A673 (cell line): ENCODE data around the gene ITK. TPM values are rescaled to one million over a fixed set of nuclear protein-coding genes. Genes with fewer than 3 reads are reported as not detected.

ENCODE experiments used
- BruUV-seq: library from RNA; stranded (reverse); fragments of 400-500 nt; replicated peaks from 2 replicates; lab custom pipeline; 2021; lab: Mats Ljungman, UMichigan
- CTCF ChIA-PET: fragments of 300-600 bp; sonication (Branson Sonifier 250); formaldehyde crosslinking; loops from one replicate; lab custom pipeline; 2022; ENCODE audit warnings: antibody characterized with exemption; lab: Charles Lee
- POLR2A ChIA-PET: fragments of 300-600 bp; sonication (Branson Sonifier 250); formaldehyde crosslinking; loops from one replicate; lab custom pipeline; 2022; ENCODE audit warnings: antibody characterized with exemption; ENCODE audit not compliant: low non-redundant PET; lab: Charles Lee
- DNase-seq: peaks from one replicate; pipeline ENCODE4 v3.0.0-alpha.2; 2015; ENCODE audit warnings: low spot score
- H3K27ac ChIP-seq: fragments of 200-600 bp; sonication (generic); 2 replicates; pipeline ENCODE4 v1.5.1; 2016; ENCODE audit warnings: mixed run types, low read depth, mild to moderate bottlenecking, mixed read lengths, antibody characterized with exemption, low read length; ENCODE audit not compliant: poor library complexity, severe bottlenecking
- H3K27me3 ChIP-seq: fragments of 200-600 bp; sonication (generic); replicated peaks from 2 replicates; pipeline ENCODE4 v1.6.1; 2017; ENCODE audit warnings: mixed run types, low read depth, mild to moderate bottlenecking, mixed read lengths, antibody characterized with exemption, low read length; ENCODE audit not compliant: insufficient read depth, poor library complexity
- H3K36me3 ChIP-seq: fragments of 200-600 bp; sonication (generic); 2 replicates; pipeline ENCODE4 v1.6.1; 2016; ENCODE audit warnings: mixed run types, mild to moderate bottlenecking, mixed read lengths, antibody characterized with exemption, low read length; ENCODE audit not compliant: insufficient read depth, poor library complexity, severe bottlenecking
- H3K4me1 ChIP-seq: fragments of 200-600 bp; sonication (generic); 2 replicates; pipeline ENCODE4 v1.6.1; 2017; ENCODE audit warnings: mixed run types, mild to moderate bottlenecking, mixed read lengths, antibody characterized with exemption, low read length; ENCODE audit not compliant: insufficient read depth, poor library complexity, severe bottlenecking
- H3K4me3 ChIP-seq: fragments of 200-600 bp; sonication (generic); 2 replicates; pipeline ENCODE4 v1.5.1; 2016; ENCODE audit warnings: low read depth, mixed run types, mild to moderate bottlenecking, mixed read lengths, low read length; ENCODE audit not compliant: poor library complexity, severe bottlenecking
- H3K9me3 ChIP-seq: fragments of 200-600 bp; sonication (generic); 2 replicates; pipeline ENCODE4 v1.6.1; 2016; ENCODE audit warnings: mixed run types, low read depth, mild to moderate bottlenecking, mixed read lengths, antibody characterized with exemption, low read length; ENCODE audit not compliant: poor library complexity, severe bottlenecking
- EZH2 ChIP-seq: fragments of 200-600 bp; sonication (generic); IDR thresholded peaks from 2 replicates; pipeline ENCODE4 v1.6.1; 2017; ENCODE audit warnings: borderline replicate concordance, low read depth, mild to moderate bottlenecking, mixed read lengths, antibody characterized with exemption, low read length; ENCODE audit not compliant: poor library complexity, severe bottlenecking
- intact Hi-C: fragments of 100-400 bp; cut with micrococcal nuclease; formaldehyde crosslinking; loops from one replicate; pipeline ENCODE4 v1.10.0; 2022; ENCODE audit not compliant: unreplicated experiment
- total RNA-seq: library from RNA; stranded (reverse); gene quantifications from 2 replicates; pipeline ENCODE4 v1.2.3, GENCODE V29; 2021
- TF ChIP-seq, protein P1 (sequence below): fragments of 300-800, 200-600 bp; sonication (generic); conservative IDR thresholded peaks from 2 replicates; pipeline ENCODE4 v1.5.1; 2017; ENCODE audit warnings: low read depth, mild to moderate bottlenecking, antibody characterized with exemption, low read length, moderate library complexity, mixed read lengths

ITK gene
- total RNA-seq, 1 experiment from 2014 or later = not detected

DNA sequence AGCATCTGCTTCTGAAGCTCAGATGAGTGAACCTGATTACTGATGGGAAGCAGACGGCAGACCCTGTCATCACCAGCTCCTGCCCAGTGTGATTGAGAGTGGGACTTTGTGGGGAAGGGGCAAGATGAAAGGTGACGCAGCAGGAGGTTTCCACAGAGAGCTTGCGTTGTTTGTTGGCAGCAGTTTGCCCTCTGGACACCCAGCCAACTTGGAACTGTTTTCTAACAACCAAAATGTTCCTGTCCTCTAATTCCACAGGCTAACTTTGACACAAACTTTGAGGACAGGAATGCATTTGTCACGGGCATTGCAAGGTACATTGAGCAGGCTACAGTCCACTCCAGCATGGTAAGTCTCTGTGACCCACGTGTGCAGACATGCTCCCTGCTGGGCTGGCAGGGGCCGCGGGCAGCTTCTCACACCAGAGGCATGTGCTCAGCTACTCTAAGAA is 106.1 kb downstream of the ITK start:
- ChIA-PET CTCF (no interaction called here), POLR2A (no interaction called here)
- Histone ChIP-seq H3K4me1 (no peaks in the 10 kb centered on the region), H3K9me3 (no peaks in the 10 kb centered on the region), H3K27ac (no peak overlapping the region), H3K4me3 (no peak overlapping the region), H3K36me3 (no peaks in the 10 kb centered on the region), H3K27me3 (no peaks in the 10 kb centered on the region)
- intact Hi-C loops = no loop called here
- BruUV-seq = no TSS peak
- DNase-seq = no peak
- TF ChIP-seq EZH2 = no peak
- TF ChIP-seq, protein P1, sequence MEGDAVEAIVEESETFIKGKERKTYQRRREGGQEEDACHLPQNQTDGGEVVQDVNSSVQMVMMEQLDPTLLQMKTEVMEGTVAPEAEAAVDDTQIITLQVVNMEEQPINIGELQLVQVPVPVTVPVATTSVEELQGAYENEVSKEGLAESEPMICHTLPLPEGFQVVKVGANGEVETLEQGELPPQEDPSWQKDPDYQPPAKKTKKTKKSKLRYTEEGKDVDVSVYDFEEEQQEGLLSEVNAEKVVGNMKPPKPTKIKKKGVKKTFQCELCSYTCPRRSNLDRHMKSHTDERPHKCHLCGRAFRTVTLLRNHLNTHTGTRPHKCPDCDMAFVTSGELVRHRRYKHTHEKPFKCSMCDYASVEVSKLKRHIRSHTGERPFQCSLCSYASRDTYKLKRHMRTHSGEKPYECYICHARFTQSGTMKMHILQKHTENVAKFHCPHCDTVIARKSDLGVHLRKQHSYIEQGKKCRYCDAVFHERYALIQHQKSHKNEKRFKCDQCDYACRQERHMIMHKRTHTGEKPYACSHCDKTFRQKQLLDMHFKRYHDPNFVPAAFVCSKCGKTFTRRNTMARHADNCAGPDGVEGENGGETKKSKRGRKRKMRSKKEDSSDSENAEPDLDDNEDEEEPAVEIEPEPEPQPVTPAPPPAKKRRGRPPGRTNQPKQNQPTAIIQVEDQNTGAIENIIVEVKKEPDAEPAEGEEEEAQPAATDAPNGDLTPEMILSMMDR = no peak

- H3K9me3 ChIP-seq = no peaks in the 10 kb centered on the region
- H3K4me3 ChIP-seq = no peak overlapping the region
- TF ChIP-seq EZH2 = no peak
- TF ChIP-seq, protein P1 = no peak
- POLR2A ChIA-PET = no interaction called here
- no peak for DNase-seq
- CTCF ChIA-PET = no interaction called here
- no peak overlapping the region for H3K27ac ChIP-seq
- no TSS peak for BruUV-seq
- no peaks in the 10 kb centered on the region for H3K4me1 ChIP-seq
- intact Hi-C loops = no loop called here
- H3K27me3 ChIP-seq = no peaks in the 10 kb centered on the region
- H3K36me3 ChIP-seq = no peaks in the 10 kb centered on the region
These were observed 107.9 kb downstream of the ITK start for GRCh38 chr5:157288405-157289163.

DNA sequence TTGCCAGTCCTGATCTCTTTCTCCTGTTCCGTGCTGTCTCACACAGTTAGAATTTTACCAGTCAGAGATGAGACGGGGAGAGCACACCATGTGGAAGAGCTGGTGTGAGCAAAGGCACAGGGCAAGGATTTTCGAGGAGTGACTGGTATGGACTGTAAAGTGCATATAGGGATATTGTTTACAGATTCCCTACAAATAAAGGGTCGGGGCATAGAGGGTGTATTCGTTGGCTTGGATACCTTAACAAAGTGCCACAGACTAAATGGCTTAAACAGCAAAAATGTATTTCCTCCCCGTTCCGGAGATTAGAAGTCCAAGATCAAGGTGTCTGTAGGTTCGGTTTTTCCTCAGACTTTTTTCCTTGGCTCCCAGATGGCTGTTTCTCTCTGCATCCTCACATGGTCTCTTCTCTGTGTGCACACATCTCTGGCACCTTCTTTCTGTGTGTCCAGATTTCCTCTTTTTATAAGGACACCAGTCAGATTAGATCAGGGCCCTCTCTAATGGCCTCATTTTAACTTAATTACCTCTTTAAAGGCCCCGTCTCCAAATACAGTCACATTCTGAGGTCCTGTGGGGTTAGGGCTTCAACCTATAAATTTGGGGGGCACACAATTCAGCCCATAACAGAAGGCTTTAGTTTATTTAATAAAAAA is 108.7 kb downstream of the ITK start:
- no TSS peak for BruUV-seq
- ChIA-PET POLR2A (no interaction called here), CTCF (no interaction called here)
- Histone ChIP-seq H3K4me3 (no peak overlapping the region), H3K4me1 (no peaks in the 10 kb centered on the region), H3K36me3 (no peaks in the 10 kb centered on the region), H3K27me3 (no peaks in the 10 kb centered on the region), H3K9me3 (no peaks in the 10 kb centered on the region), H3K27ac (no peak overlapping the region)
- intact Hi-C loops = no loop called here
- no peak for DNase-seq
- no peak for TF ChIP-seq EZH2
- TF ChIP-seq, protein P1 = no peak
